K562 (cell line): Measurements from ENCODE around the gene HES4. TPM values are rescaled to one million over a fixed set of nuclear protein-coding genes. Genes with fewer than 3 reads are reported as not detected.

Source experiments
- ATF1 ChIP-seq, 2 experiments: fragments of 450-650 bp in 1 of 2; IDR thresholded peaks; 2 replicates each; pipeline ENCODE4 v1.6.1; 2016; ENCODE audit warnings: missing compliant biosample characterization in 1 of 2, missing genetic modification characterization in 1 of 2
- BHLHE40 ChIP-seq: IDR thresholded peaks from 2 replicates; pipeline ENCODE4 v1.6.1; 2011; ENCODE audit warnings: low read length, improper control_type of control experiment
- BRD4 ChIP-seq: fragments of 200-600 bp; sonication (generic); IDR thresholded peaks from 2 replicates; pipeline ENCODE4 v1.6.1; 2017; ENCODE audit warnings: inconsistent platforms
- ESRRA ChIP-seq: fragments of 450-650 bp; IDR thresholded peaks from 2 replicates; pipeline ENCODE4 v1.6.1; 2014; ENCODE audit warnings: low read depth, mild to moderate bottlenecking, moderate library complexity, borderline replicate concordance
- EZH2 ChIP-seq: IDR thresholded peaks from 2 replicates; pipeline ENCODE4 v1.6.1; 2012; ENCODE audit warnings: low read depth, mild to moderate bottlenecking, inconsistent platforms, low read length, borderline replicate concordance
- KAT8 ChIP-seq: fragments of 450-650 bp; IDR thresholded peaks from 2 replicates; pipeline ENCODE4 v1.6.1; 2016; ENCODE audit warnings: low read depth, mild to moderate bottlenecking
- KDM2B ChIP-seq: fragments of 250-450 bp; sonication (Bioruptor Pico); IDR thresholded peaks from 2 replicates; pipeline ENCODE4 v1.8.0; 2021; ENCODE audit warnings: mild to moderate bottlenecking, moderate library complexity
- LCOR ChIP-seq: sonication (generic); formaldehyde crosslinking; IDR thresholded peaks from 2 replicates; pipeline ENCODE4 v1.8.0; 2022; ENCODE audit warnings: mild to moderate bottlenecking, missing genetic modification reagents
- POLR2H ChIP-seq: IDR thresholded peaks from 2 replicates; pipeline ENCODE4 v1.6.1; 2016; ENCODE audit warnings: missing genetic modification characterization, low read depth, mild to moderate bottlenecking, control low read depth, missing compliant biosample characterization, moderate library complexity
- POU5F1 ChIP-seq: fragments of 150-350 bp; IDR thresholded peaks from 2 replicates; pipeline ENCODE4 v1.6.1; 2014; ENCODE audit warnings: borderline replicate concordance, low read length, low read depth, mild to moderate bottlenecking; ENCODE audit not compliant: partially characterized antibody
- SREBF2 ChIP-seq: sonication (generic); formaldehyde crosslinking; IDR thresholded peaks from 2 replicates; pipeline ENCODE4 v1.4.0; 2020; ENCODE audit warnings: mild to moderate bottlenecking, missing genetic modification reagents
- ZC3H11A ChIP-seq: IDR thresholded peaks from 2 replicates; pipeline ENCODE4 v1.6.1; 2012; ENCODE audit warnings: low read depth, low read length, improper control_type of control experiment
- ZFP30 ChIP-seq: fragments of 250-450 bp; sonication (Bioruptor Pico); IDR thresholded peaks from 2 replicates; pipeline ENCODE4 v1.8.0; 2022; ENCODE audit warnings: moderate library complexity, mild to moderate bottlenecking, inconsistent platforms, borderline replicate concordance
- ZFX ChIP-seq: sonication (generic); formaldehyde crosslinking; IDR thresholded peaks from 2 replicates; pipeline ENCODE4 v1.8.0; 2022; ENCODE audit warnings: mild to moderate bottlenecking, missing genetic modification reagents, moderate library complexity
- ZNF24 ChIP-seq: fragments of 450-650 bp; IDR thresholded peaks from 2 replicates; pipeline ENCODE4 v1.6.1; 2016
- ZNF551 ChIP-seq: fragments of 250-450 bp; sonication (Bioruptor Pico); IDR thresholded peaks from 2 replicates; pipeline ENCODE4 v1.5.0; 2021; ENCODE audit warnings: mild to moderate bottlenecking, moderate library complexity
- ZNF699 ChIP-seq: fragments of 250-450 bp; sonication (Bioruptor Pico); IDR thresholded peaks from 2 replicates; pipeline ENCODE4 v1.8.0; 2021; ENCODE audit warnings: mild to moderate bottlenecking, moderate library complexity; ENCODE audit not compliant: insufficient replicate concordance
- polyA plus RNA-seq, 8 experiments: library from polyadenylated mRNA; depleted of rRNA in 4 of 8; stranded (reverse) in 5 of 8; unstranded in 3 of 8; fragments of >200 nt; fragmentation: Nextera tagmentation in 2 of 8; fragmentation: Illumina TruSeq in 1 of 8; extraction: Ambion mirVana in 2 of 8; extraction: Trizol in 1 of 8; gene quantifications; 2 replicates each; pipeline versions ENCODE4 v1.2.1 to v1.2.3, GENCODE V29; 2011 to 2014; ENCODE audit warnings: inconsistent platforms in 1 of 8, missing spikeins in 1 of 8
- total RNA-seq, 7 experiments: library from RNA; depleted of rRNA in 6 of 7; stranded (reverse); fragments of >200 nt in 6 of 7; fragmentation: Illumina TruSeq in 2 of 7; extraction: Trizol in 2 of 7; gene quantifications; 2 replicates each; pipeline versions ENCODE4 v1.2.1 to v1.2.3, GENCODE V29; 2011 to 2021; ENCODE audit warnings: low replicate concordance in 1 of 7
- TF ChIP-seq, protein P1 (sequence below): fragments of 200-800 bp; sonication (Bioruptor generic); IDR thresholded peaks from 2 replicates; pipeline ENCODE4 v1.6.1; 2017; ENCODE audit warnings: missing genetic modification characterization, missing compliant biosample characterization
- TF ChIP-seq, protein P2 (sequence below): fragments of 250-450 bp; sonication (Bioruptor Pico); IDR thresholded peaks from 2 replicates; pipeline ENCODE4 v1.4.0; 2020; ENCODE audit warnings: mild to moderate bottlenecking, moderate library complexity, borderline replicate concordance
- TF ChIP-seq, protein P3 (sequence below): sonication (generic); formaldehyde crosslinking; IDR thresholded peaks from 2 replicates; pipeline ENCODE4 v1.8.0; 2022; ENCODE audit warnings: mild to moderate bottlenecking, missing genetic modification reagents
- TF ChIP-seq, protein P4 (sequence below): sonication (generic); formaldehyde crosslinking; IDR thresholded peaks from 2 replicates; pipeline ENCODE4 v1.8.0; 2022; ENCODE audit warnings: missing genetic modification reagents, mild to moderate bottlenecking, borderline replicate concordance
- TF ChIP-seq, protein P5 (sequence below): fragments of 250-450 bp; sonication (Bioruptor Pico); IDR thresholded peaks from 2 replicates; pipeline ENCODE4 v1.8.0; 2022; ENCODE audit warnings: moderate library complexity, mild to moderate bottlenecking, inconsistent platforms

HES4 gene
- total and polyA plus RNA-seq, 9 of the 15 experiments (the other 6 are each of a cell fraction or from before 2014, with no cell fraction given), result 0.21 to 43.7 (median 5.3) TPM; not detected in 2

DNA sequence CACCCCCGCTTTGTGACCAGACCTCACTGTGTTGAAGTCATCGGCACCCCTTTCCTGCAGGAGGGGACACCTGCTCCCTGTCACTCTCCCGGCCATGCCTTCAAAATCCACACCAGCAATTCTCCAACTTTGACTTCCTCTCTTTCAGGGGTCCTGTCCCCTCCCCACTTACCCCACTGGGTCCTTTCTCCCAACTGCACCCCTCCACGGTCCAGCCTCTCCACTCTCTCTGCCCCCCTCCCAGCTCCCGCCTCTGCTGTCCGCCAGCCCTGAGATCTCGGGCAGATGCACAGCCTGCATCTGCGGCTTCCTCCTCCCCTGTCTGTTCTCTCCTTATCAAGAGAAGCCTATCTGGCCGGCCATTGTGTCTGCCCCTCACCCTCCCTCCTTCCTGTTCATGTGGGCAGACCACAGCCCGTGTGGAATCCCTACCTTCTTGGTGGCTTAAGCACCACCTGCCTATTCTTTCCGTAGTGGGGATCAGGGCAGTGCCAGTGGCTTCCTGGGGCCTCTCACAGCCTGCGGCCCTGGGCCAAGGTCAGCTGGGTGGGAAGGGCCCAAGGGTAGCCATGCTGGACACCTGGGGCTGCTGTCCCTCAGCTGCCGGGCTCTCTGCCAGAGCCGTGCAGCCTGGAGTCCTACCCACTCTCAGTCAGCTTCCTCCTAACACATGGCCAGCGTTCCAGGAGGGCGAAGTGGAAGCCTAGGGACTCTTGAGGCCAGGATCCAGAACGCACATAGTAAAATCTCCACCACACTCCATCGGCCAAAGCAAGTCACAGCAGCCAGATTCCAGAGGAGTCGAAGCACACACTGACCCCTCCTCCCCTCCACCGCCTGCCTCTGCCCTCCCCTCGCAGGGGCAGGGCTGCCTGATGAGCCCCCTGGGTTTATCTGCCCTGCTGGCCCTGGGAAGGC is 5.1 kb upstream of the HES4 start (continued):
- TF ChIP-seq BHLHE40 (peak; percentile 73), ZNF699 (CRISPR knock-in tag) (no peak), POLR2H (no peak), KDM2B (CRISPR knock-in tag) (no peak), ZFP30 (CRISPR knock-in tag) (no peak), ZNF24 (no peak), POU5F1 (no peak), ATF1 (CRISPR knock-in tag; IDR thresholded peaks at IDR 0.05) (no peak), ATF1 (tag; IDR thresholded peaks at IDR 0.05) (peak; percentile 62), BRD4 (no peak), ESRRA (peak; percentile 84), ZFX (CRISPR knock-in tag) (peak; percentile 60), EZH2 (no peak), LCOR (CRISPR knock-in tag) (no peak), KAT8 (no peak), ZNF551 (no peak), SREBF2 (CRISPR knock-in tag) (no peak), ZC3H11A (no peak)
- TF ChIP-seq, protein P1, sequence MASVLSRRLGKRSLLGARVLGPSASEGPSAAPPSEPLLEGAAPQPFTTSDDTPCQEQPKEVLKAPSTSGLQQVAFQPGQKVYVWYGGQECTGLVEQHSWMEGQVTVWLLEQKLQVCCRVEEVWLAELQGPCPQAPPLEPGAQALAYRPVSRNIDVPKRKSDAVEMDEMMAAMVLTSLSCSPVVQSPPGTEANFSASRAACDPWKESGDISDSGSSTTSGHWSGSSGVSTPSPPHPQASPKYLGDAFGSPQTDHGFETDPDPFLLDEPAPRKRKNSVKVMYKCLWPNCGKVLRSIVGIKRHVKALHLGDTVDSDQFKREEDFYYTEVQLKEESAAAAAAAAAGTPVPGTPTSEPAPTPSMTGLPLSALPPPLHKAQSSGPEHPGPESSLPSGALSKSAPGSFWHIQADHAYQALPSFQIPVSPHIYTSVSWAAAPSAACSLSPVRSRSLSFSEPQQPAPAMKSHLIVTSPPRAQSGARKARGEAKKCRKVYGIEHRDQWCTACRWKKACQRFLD (CRISPR knock-in tag), result peak; percentile 74; the same call in 1 of the 2 replicates
- TF ChIP-seq, protein P2, sequence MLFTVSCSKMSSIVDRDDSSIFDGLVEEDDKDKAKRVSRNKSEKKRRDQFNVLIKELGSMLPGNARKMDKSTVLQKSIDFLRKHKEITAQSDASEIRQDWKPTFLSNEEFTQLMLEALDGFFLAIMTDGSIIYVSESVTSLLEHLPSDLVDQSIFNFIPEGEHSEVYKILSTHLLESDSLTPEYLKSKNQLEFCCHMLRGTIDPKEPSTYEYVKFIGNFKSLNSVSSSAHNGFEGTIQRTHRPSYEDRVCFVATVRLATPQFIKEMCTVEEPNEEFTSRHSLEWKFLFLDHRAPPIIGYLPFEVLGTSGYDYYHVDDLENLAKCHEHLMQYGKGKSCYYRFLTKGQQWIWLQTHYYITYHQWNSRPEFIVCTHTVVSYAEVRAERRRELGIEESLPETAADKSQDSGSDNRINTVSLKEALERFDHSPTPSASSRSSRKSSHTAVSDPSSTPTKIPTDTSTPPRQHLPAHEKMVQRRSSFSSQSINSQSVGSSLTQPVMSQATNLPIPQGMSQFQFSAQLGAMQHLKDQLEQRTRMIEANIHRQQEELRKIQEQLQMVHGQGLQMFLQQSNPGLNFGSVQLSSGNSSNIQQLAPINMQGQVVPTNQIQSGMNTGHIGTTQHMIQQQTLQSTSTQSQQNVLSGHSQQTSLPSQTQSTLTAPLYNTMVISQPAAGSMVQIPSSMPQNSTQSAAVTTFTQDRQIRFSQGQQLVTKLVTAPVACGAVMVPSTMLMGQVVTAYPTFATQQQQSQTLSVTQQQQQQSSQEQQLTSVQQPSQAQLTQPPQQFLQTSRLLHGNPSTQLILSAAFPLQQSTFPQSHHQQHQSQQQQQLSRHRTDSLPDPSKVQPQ (CRISPR knock-in tag), result 0 out of 2 replicates have a peak, but pooled peaks have one; percentile 53
- TF ChIP-seq, protein P3, sequence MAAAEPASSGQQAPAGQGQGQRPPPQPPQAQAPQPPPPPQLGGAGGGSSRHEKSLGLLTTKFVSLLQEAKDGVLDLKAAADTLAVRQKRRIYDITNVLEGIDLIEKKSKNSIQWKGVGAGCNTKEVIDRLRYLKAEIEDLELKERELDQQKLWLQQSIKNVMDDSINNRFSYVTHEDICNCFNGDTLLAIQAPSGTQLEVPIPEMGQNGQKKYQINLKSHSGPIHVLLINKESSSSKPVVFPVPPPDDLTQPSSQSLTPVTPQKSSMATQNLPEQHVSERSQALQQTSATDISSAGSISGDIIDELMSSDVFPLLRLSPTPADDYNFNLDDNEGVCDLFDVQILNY (CRISPR knock-in tag), result no peak
- TF ChIP-seq, protein P4, sequence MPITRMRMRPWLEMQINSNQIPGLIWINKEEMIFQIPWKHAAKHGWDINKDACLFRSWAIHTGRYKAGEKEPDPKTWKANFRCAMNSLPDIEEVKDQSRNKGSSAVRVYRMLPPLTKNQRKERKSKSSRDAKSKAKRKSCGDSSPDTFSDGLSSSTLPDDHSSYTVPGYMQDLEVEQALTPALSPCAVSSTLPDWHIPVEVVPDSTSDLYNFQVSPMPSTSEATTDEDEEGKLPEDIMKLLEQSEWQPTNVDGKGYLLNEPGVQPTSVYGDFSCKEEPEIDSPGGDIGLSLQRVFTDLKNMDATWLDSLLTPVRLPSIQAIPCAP (CRISPR knock-in tag), result no peak
- TF ChIP-seq, protein P5, sequence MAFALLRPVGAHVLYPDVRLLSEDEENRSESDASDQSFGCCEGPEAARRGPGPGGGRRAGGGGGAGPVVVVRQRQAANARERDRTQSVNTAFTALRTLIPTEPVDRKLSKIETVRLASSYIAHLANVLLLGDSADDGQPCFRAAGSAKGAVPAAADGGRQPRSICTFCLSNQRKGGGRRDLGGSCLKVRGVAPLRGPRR (CRISPR knock-in tag), result no peak
